ENCODE results near the gene WASHC2C. TPM values are rescaled to one million over a fixed set of nuclear protein-coding genes. Genes with fewer than 3 reads are reported as not detected.
"Not testable (repeated sequence)": the region's sequence is repeated elsewhere in the genome, so short reads cannot be mapped to it uniquely, and the experiment has no call there.

Gene WASHC2C
- total RNA-seq, 3 donors from 2014 or later, result 52.5 to 88.4 (median 62.1) TPM

GRCh38 chr10:45817912-45818311 lies 90.8 kb downstream of the WASHC2C start:
- no peaks in the 10 kb centered on the region for H3K36me3 ChIP-seq (ENCODE audit: low read depth)
- H3K4me1 ChIP-seq (ENCODE audit: low read depth), result no peaks in the 10 kb centered on the region
- ATAC-seq (no peak), DNase-seq (no peak)
- H3K9me3 ChIP-seq, result no peaks in the 10 kb centered on the region
- no peak for TF ChIP-seq CTCF (IDR thresholded peaks at IDR 0.05)
- no peak overlapping the region for H3K4me3 ChIP-seq
- intact Hi-C loops (cut with DNase I, micrococcal nuclease), result no loop called here

GRCh38 chr10:45819552-45819951 lies 92.5 kb downstream of the WASHC2C start:
- H3K4me3 ChIP-seq, result no peak overlapping the region
- no peaks in the 10 kb centered on the region for H3K36me3 ChIP-seq (ENCODE audit: low read depth)
- H3K4me1 ChIP-seq (ENCODE audit: low read depth), result no peaks in the 10 kb centered on the region
- DNase-seq (no peak), ATAC-seq (no peak)
- H3K9me3 ChIP-seq, result no peaks in the 10 kb centered on the region
- no peak for TF ChIP-seq CTCF (IDR thresholded peaks at IDR 0.05)
- intact Hi-C loops (cut with DNase I, micrococcal nuclease), result no loop called here

- H3K4me1 ChIP-seq (ENCODE audit: low read depth); intact Hi-C loops (cut with DNase I, micrococcal nuclease); ATAC-seq; H3K9me3 ChIP-seq; H3K4me3 ChIP-seq; H3K36me3 ChIP-seq (ENCODE audit: low read depth); DNase-seq: not testable (repeated sequence)
Observed at GRCh38 chr10:45820107-45820830, 93.2 kb downstream of the WASHC2C start.

DNA sequence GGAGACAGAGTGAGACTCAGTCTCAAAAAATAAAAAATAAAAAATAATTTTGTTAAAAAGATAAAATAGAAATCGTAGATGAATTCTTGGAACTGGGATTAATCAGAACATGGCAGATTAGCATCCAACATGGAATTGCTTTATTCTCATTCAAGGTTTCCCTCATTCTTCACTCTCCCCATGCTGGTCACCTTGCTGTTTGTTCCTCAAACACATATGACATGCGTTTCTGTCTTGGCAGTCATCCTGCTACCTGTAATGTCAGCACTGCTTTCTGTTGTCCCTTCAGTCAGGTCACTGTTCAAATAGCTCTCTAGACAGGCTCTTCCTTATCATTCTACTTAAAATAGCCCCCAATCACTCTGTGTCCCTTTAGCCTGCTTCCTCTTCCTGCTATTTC lies 95.9 kb downstream of the WASHC2C start:
- H3K4me3 ChIP-seq; intact Hi-C loops (cut with DNase I, micrococcal nuclease); H3K36me3 ChIP-seq (ENCODE audit: low read depth); H3K4me1 ChIP-seq (ENCODE audit: low read depth); H3K9me3 ChIP-seq; ATAC-seq: not testable (repeated sequence)
- peak in 1 of 3 donors; percentile 37 for DNase-seq

Other genes with a start within 250 kb of the WASHC2C start
- 10 to 100 TPM; 15.5 to 22.1 (median 21.5) TPM for gene ZFAND4, start 54.5 kb upstream of the WASHC2C start, total RNA-seq
- gene AGAP4, start 120.2 kb downstream of the WASHC2C start, total RNA-seq, result 10 to 100 TPM; 13.2 to 19.8 (median 19.1) TPM
- 10 to 100 TPM; 39.5 to 47.9 (median 47.6) TPM for gene TIMM23, start 245.2 kb downstream of the WASHC2C start, total RNA-seq

Measured in mucosa of descending colon (tissue), 3 donors.